Uterus (tissue), 4 donors: ENCODE data around the gene TNFSF12. TPM values are rescaled to one million over a fixed set of nuclear protein-coding genes. Genes with fewer than 3 reads are reported as not detected.

Source experiments
- DNase-seq, 2 donors: peaks; one replicate each; pipeline ENCODE4 v3.0.0-alpha.2; 2019 to 2020
- H3K27ac ChIP-seq, 2 donors: fragments of 200-600 bp; sonication (generic); 1 replicate in 1 of 2; 2 replicates in 1 of 2; pipeline ENCODE4 v1.5.1; 2016 to 2018
- H3K27me3 ChIP-seq, 2 donors: fragments of 200-600 bp; sonication (generic); one replicate each; pipeline ENCODE4 v1.5.1; 2018 to 2019; ENCODE audit warnings: control low read depth in 1 of 2
- H3K36me3 ChIP-seq, 2 donors: fragments of 200-600 bp; sonication (generic); one replicate each; pipeline ENCODE4 v1.5.1; 2019; ENCODE audit warnings: control low read depth in 1 of 2
- H3K4me1 ChIP-seq, 2 donors: fragments of 200-600 bp; sonication (generic); one replicate each; pipeline ENCODE4 v1.5.1; 2018 to 2019; ENCODE audit warnings: control low read depth in 1 of 2
- H3K4me3 ChIP-seq, 2 donors: fragments of 200-600 bp; sonication (generic); 1 replicate in 1 of 2; 2 replicates in 1 of 2; pipeline ENCODE4 v1.5.1; 2018 to 2019; ENCODE audit warnings: mild to moderate bottlenecking in 1 of 2
- H3K9me3 ChIP-seq, 2 donors: fragments of 200-600 bp; sonication (generic); one replicate each; pipeline ENCODE4 v1.5.1; 2019; ENCODE audit warnings: control low read depth in 1 of 2
- CTCF ChIP-seq, 4 experiments: fragments of 200-600 bp in 2 of 4; fragments of 450-650 bp in 2 of 4; sonication (generic) in 2 of 4; IDR thresholded peaks; one replicate each; pipeline ENCODE4 v1.5.1; 2016 to 2019; ENCODE audit warnings: antibody characterized with exemption in 4 of 4, mild to moderate bottlenecking in 2 of 4, moderate library complexity in 1 of 4
- POLR2A ChIP-seq, 2 donors: fragments of 450-650 bp; IDR thresholded peaks; one replicate each; pipeline ENCODE4 v1.6.1; 2016; ENCODE audit warnings: antibody characterized with exemption in 2 of 2, mild to moderate bottlenecking in 1 of 2, moderate library complexity in 1 of 2
- intact Hi-C: fragments of 100-400 bp; cut with DNase I; formaldehyde crosslinking; loops from one replicate; pipeline ENCODE4 v1.15.1; 2023; ENCODE audit warnings: low total_unique reads
- total RNA-seq, 4 donors: library from RNA; depleted of rRNA in 3 of 4; stranded (reverse); fragments of >200 nt in 3 of 4; gene quantifications; one replicate each; pipeline versions ENCODE4 v1.1.0 to v1.2.4, GENCODE V29; 2014 to 2023
- donor health status: DM: yes; HTN: yes; CAD: no.

TNFSF12 gene
- total RNA-seq, 4 donors from 2014 or later = 15.3 to 63.1 (median 33.7) TPM

GRCh38 chr17:7512105-7512504 lies 36.8 kb upstream of the TNFSF12 start:
- TF ChIP-seq CTCF (IDR thresholded peaks at IDR 0.05) (no peak), POLR2A (IDR thresholded peaks at IDR 0.05) (no peak)
- peaks cover 0 to 5% of the 10 kb centered on the region in 2 donors for H3K4me1 ChIP-seq
- DNase-seq = no peak
- H3K27me3 ChIP-seq = no peaks in the 10 kb centered on the region
- no peaks in the 10 kb centered on the region for H3K9me3 ChIP-seq
- H3K27ac ChIP-seq = no peak overlapping the region
- no peak overlapping the region for H3K4me3 ChIP-seq
- intact Hi-C loops = loop anchor here (2.0 kb wide), 1 partner anchor 49 kb away; the partner anchor contains the start of gene SENP3
- no peaks in the 10 kb centered on the region for H3K36me3 ChIP-seq

DNA sequence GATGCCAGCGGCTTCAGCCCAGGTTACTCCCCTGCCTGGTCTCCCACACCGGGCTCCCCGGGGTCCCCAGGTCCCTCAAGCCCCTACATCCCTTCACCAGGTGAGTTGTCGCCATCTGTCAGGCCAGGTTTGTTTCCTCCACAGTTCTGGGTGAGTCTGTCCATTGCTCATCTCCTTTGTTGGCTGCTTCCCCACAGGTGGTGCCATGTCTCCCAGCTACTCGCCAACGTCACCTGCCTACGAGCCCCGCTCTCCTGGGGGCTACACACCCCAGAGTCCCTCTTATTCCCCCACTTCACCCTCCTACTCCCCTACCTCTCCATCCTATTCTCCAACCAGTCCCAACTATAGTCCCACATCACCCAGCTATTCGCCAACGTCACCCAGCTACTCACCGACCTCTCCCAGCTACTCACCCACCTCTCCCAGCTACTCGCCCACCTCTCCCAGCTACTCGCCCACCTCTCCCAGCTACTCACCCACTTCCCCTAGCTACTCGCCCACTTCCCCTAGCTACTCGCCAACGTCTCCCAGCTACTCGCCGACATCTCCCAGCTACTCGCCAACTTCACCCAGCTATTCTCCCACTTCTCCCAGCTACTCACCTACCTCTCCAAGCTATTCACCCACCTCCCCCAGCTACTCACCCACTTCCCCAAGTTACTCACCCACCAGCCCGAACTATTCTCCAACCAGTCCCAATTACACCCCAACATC lies 35.9 kb upstream of the TNFSF12 start:
- intact Hi-C loops = loop anchor here (2.0 kb wide), 1 partner anchor 48 kb away; the partner anchor contains the start of gene SENP3
- Histone ChIP-seq H3K4me3 (no peak overlapping the region), H3K27ac (no peak overlapping the region), H3K9me3 (no peaks in the 10 kb centered on the region), H3K27me3 (no peaks in the 10 kb centered on the region), H3K4me1 (peaks cover 0 to 5% of the 10 kb centered on the region in 2 donors), H3K36me3 (no peaks in the 10 kb centered on the region)
- TF ChIP-seq CTCF (IDR thresholded peaks at IDR 0.05) (no peak), POLR2A (IDR thresholded peaks at IDR 0.05) (no peak)
- DNase-seq = no peak

GRCh38 chr17:7513850-7514419 lies 34.9 kb upstream of the TNFSF12 start:
- Histone ChIP-seq H3K4me1 (peaks cover 0 to 5% of the 10 kb centered on the region in 2 donors), H3K27ac (peak overlapping the region; percentile 22 to 48), H3K36me3 (no peaks in the 10 kb centered on the region), H3K9me3 (no peaks in the 10 kb centered on the region), H3K4me3 (no peak overlapping the region), H3K27me3 (no peaks in the 10 kb centered on the region)
- intact Hi-C loops = loop anchor here (2.0 kb wide), 1 partner anchor 47 kb away; the partner anchor contains the start of gene SENP3
- TF ChIP-seq CTCF (IDR thresholded peaks at IDR 0.05) = no peak
- no peak for TF ChIP-seq POLR2A (IDR thresholded peaks at IDR 0.05)
- DNase-seq = peak in 1 of 2 donors; percentile 34

DNA sequence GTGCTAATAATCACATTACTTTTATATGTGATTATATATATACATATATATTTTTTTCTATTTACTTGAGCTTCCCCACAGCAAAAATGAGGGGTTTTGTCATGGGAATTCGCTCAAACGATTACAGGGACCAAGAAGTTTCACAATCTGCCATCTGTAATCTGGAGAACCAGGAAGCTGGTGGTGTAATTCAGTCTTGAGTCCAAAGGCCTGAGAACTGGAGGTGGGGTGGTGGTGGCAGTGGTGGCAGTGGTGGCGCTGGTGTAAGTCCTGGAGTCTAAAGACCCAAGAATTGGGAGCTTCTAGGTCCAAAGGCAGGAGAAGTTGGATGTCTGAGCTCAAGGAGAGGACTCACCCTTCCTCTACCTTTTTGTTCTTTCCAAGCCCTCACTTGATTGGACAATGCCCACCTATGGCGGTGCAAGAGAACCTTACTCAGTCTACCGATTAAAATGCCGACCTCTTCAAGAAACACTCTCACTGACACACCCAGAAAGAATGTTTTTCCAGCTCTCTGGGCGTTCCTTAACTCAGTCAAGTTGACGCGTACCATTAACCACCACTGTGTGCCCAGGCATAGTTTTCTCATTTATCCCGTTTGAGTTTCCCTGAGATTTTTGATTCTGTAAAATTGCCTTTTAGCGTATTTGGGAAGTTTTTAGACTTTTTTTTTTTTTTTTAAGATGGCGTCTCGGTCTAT lies 32.8 kb upstream of the TNFSF12 start:
- H3K4me1 ChIP-seq = peaks cover 0 to 5% of the 10 kb centered on the region in 2 donors
- H3K4me3 ChIP-seq = no peak overlapping the region
- intact Hi-C loops = no loop called here
- no peak for DNase-seq
- no peaks in the 10 kb centered on the region for H3K27me3 ChIP-seq
- no peaks in the 10 kb centered on the region for H3K9me3 ChIP-seq
- no peak overlapping the region for H3K27ac ChIP-seq
- TF ChIP-seq POLR2A (IDR thresholded peaks at IDR 0.05) (no peak), CTCF (IDR thresholded peaks at IDR 0.05) (no peak)
- no peaks in the 10 kb centered on the region for H3K36me3 ChIP-seq

DNA sequence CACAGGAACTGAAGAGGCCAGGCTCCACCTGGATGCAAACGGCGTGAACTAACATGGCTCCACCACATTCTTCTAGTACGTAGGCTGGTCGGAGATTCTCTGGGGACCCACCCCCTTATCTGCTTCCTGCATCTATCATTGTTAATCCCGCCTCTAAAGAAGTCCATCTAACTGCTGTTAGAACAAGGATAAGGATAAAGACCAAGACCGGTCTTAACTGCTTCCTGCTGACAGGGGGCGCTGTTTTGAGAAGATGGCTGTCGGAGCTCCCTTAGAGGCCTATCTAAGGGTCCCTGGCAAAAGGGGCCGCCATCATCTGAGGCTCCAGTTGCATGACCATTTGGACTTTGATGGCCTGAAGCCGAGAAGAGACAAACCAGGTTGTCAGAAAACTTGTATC lies 25.8 kb upstream of the TNFSF12 start:
- intact Hi-C loops = no loop called here
- no peak overlapping the region for H3K27ac ChIP-seq
- no peaks in the 10 kb centered on the region for H3K4me1 ChIP-seq
- H3K9me3 ChIP-seq = no peaks in the 10 kb centered on the region
- H3K36me3 ChIP-seq = no peaks in the 10 kb centered on the region
- TF ChIP-seq POLR2A (IDR thresholded peaks at IDR 0.05) (no peak), CTCF (IDR thresholded peaks at IDR 0.05) (peak in 3 of 4 experiments; percentile 9 to 29 (median 27))
- DNase-seq = no peak
- no peak overlapping the region for H3K4me3 ChIP-seq
- no peaks in the 10 kb centered on the region for H3K27me3 ChIP-seq
